H1 (cell line): ENCODE results near the gene AGBL4. TPM values are rescaled to one million over a fixed set of nuclear protein-coding genes. Genes with fewer than 3 reads are reported as not detected.

Source experiments
- BACH1 ChIP-seq: IDR thresholded peaks from 2 replicates; pipeline ENCODE4 v1.6.1; 2012; ENCODE audit warnings: low read length, improper control_type of control experiment
- EZH2 ChIP-seq: fragments of 200-600 bp; sonication (generic); IDR thresholded peaks from 2 replicates; pipeline ENCODE4 v1.7.1; 2012; ENCODE audit warnings: low read depth, mild to moderate bottlenecking, moderate library complexity, low read length, inconsistent platforms; ENCODE audit not compliant: severe bottlenecking
- FOSL1 ChIP-seq: IDR thresholded peaks from 2 replicates; pipeline ENCODE4 v1.6.1; 2011; ENCODE audit warnings: mild to moderate bottlenecking, low read depth, low read length, moderate library complexity; ENCODE audit not compliant: insufficient read depth
- KDM4A ChIP-seq: IDR thresholded peaks from one replicate; pipeline ENCODE4 v1.7.1; 2012; ENCODE audit warnings: low read depth, mild to moderate bottlenecking, moderate library complexity, low read length, inconsistent platforms; ENCODE audit not compliant: severe bottlenecking
- NANOG ChIP-seq: IDR thresholded peaks from 2 replicates; pipeline ENCODE4 v1.6.1; 2011; ENCODE audit warnings: low read length, low read depth, mild to moderate bottlenecking, inconsistent platforms; ENCODE audit not compliant: insufficient read depth, poor library complexity, severe bottlenecking
- SRF ChIP-seq: IDR thresholded peaks from 2 replicates; pipeline ENCODE4 v1.6.1; 2011; ENCODE audit warnings: mild to moderate bottlenecking, low read depth, low read length, moderate library complexity
- TCF12 ChIP-seq: IDR thresholded peaks from 2 replicates; pipeline ENCODE4 v1.6.1; 2011; ENCODE audit warnings: low read depth, mild to moderate bottlenecking, low read length
- polyA plus RNA-seq, 7 experiments: library from polyadenylated mRNA; depleted of rRNA in 3 of 7; stranded (reverse) in 5 of 7; unstranded in 2 of 7; fragments of >200 nt in 5 of 7; fragments of 200-250 nt in 2 of 7; gene quantifications; 1 replicate in 5 of 7; 2 replicates in 1 of 7; 4 replicates in 1 of 7; pipeline versions ENCODE4 v1.2.1 to v1.2.3, GENCODE V29; 2011 to 2013; ENCODE audit warnings: missing spikeins in 2 of 7, mixed read lengths in 2 of 7
- total RNA-seq: library from RNA; stranded (reverse); fragmentation: NEBNext Ultra II Directional; extraction: Animal tissue kit (Norgen Biotek cat#: 25700); gene quantifications from 2 replicates; pipeline ENCODE4 v1.2.1, GENCODE V29; 2021
- TF ChIP-seq, protein P1 (sequence below): IDR thresholded peaks from 2 replicates; pipeline ENCODE4 v1.6.1; 2011; ENCODE audit warnings: low read depth, mild to moderate bottlenecking, low read length; ENCODE audit not compliant: insufficient read depth

Gene AGBL4
- total and polyA plus RNA-seq, 2 of the 8 experiments (the other 6 are each of a cell fraction or from before 2014, with no cell fraction given): 0.41 to 0.45 TPM

DNA sequence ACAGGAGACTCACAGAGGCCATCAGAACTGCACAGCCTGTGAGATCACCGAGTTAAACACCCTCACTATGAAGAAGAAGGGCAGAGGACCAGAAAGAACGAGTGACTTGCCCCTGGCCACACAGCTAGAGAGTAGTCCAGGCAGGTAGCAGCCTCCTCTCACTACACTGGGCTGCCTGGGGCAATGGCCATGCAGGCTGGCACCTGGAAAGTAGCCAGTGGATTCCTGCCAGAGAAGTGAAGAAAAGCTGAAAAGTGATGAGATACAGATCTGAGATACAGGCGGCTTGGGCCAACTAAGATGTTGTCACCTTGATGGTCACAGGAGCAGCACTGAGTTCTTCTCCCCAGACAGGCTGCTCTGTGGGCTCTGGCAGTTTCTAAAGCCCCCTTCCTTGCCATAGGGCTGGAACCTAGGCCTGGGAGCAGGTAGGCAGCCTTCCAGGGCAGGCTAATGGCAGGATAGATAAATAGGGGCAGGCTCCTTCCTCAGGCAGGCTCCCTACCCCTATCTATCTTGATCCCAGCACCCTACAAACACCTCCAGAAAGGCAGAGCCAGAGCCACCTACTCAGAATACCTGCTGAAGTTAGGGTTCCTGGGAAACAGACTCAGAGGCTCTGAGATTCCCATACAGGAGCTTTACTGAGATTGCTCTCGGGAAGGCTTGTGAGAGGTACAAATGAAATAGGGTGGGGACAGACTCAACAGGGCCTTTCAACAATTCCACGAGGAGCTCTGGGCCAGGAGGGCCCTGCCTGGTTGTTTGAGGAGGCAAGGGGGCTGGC is 1353.3 kb downstream of the AGBL4 start (continued):
- no peak for TF ChIP-seq BACH1
- TF ChIP-seq, protein P1, sequence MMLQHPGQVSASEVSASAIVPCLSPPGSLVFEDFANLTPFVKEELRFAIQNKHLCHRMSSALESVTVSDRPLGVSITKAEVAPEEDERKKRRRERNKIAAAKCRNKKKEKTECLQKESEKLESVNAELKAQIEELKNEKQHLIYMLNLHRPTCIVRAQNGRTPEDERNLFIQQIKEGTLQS: no peak
- TF ChIP-seq SRF: no peak
- no peak for TF ChIP-seq TCF12
- no peak for TF ChIP-seq FOSL1
- TF ChIP-seq KDM4A: no peak
- TF ChIP-seq EZH2: no peak
- TF ChIP-seq NANOG: no peak
